Eye (tissue), 1 donor: ENCODE data around the gene WASF3.

Source experiments
- DNase-seq: peaks from one replicate; pipeline ENCODE4 v3.0.0-alpha.2; 2015

Gene WASF3

GRCh38 chr13:26548205-26548765 is 9.2 kb upstream of the WASF3 start:
- DNase-seq: no peak

DNA sequence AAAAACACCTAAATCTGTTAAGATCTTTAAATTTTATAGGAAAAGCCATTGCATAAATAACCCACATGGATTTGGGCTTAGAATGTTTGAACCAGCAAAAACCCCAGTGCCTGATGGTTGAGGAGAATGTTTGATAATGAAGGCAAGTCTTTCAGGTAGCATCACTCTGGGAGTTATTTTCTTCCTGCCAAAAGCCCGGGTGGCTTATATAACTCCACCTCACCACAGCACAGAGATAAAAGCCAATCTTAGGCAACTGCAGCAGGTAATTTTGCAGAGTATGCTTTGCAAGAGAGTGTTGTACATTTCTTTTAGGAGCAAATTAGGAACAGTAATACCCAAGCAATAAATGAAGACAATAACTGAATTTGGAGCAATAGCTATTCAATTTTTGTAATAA is 7.8 kb upstream of the WASF3 start:
- no peak for DNase-seq

DNA sequence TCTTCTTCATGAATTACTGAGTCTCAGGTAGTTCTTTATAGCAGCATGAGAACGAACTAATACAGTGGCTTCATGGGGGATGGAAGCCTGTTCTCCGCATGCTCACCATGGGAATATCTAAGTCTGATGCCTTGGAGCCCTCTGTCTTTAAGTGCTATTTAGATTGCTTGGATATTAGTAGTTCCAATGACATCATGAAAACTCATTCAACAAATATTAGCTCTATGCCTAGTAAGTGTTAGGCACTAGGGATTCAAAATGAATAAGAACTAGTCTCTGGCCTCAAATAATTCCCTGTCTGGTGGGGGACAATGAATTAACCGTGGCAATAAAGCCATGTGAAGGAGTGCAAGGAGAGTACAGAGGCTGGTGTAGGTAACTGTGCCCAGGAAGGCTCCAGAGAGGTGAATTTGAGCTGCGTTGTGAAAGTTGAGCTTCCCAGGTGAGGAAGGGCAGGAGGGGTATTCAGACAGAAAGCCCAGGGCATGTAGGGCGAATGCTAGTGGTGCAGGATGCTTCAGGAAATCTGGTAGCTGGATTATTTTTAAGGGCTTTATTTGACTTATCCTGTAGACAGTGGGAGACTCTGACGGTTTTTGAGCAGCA is 6.1 kb upstream of the WASF3 start:
- no peak for DNase-seq

DNA sequence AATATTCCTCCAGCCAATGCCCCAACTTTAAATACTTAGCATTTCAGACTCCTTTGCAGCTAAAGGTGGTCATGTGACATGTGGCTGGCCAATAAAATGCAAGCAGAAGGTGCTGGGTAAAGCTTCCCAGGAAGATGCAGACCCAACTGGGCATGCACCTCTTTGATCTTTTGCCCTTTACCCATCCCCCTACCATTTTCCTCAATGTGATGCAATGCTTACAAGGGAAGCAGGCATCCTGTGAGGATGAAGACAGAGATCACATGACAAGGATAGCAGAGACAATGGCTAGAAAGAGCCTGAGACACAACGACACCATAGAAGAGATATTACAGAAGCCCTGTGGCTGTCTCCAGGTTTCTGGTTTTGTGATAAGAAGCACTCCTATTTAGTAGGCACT is 2.1 kb upstream of the WASF3 start:
- no peak for DNase-seq

DNA sequence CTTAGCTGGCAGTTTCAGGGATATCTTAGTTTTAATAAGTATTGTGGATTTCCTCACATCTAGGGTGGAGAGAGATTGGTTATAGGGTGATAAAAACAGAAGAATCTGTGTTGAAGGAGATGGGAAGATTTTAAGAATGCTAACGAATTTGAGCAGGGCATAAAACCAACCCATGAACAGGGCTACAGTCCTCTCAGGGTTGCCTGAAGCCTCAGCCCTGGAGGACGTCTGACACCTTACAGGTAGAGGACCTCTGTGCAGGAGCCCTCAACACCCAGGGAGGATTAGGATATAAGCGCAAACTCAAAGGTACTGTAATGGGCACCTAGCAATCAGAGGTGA is 461 bp upstream of the WASF3 start:
- no peak for DNase-seq

DNA sequence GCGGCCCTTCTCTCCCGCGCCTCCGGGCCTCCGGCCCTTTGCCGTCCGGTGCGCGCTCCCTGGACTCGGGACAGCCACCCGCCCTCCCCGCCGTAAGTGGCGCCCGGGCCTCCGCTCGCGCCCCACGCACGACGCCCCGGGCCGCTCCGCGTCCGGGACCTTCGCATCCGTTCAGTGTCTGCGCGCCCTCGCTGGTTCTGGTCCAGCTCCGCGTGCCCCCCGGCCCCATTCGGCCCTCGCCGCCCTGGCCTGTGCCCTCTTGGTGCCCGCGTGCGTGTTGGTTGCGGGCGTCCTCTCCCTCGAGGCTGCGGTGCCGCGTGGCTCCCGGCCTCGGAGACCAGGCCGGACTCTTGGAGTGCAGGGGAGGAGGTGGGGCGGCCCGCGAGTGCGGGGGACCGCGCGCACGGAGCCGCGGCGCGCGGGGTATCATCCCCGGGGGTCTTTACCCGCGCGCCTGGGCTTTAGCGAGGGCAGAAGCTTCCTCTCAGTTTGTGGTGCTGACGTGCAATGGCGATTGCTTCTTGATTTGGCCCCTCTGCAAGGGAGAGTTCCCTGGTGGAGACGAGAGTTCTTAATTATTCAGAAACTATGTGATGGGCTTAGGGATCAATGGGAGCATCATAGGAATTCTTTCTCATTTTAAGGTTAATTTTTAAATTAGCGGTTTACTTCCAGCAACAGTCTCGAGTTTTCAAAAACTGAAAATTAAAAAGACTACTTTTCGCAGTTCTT is 757 bp downstream of the WASF3 start:
- DNase-seq: peak; percentile 76

DNA sequence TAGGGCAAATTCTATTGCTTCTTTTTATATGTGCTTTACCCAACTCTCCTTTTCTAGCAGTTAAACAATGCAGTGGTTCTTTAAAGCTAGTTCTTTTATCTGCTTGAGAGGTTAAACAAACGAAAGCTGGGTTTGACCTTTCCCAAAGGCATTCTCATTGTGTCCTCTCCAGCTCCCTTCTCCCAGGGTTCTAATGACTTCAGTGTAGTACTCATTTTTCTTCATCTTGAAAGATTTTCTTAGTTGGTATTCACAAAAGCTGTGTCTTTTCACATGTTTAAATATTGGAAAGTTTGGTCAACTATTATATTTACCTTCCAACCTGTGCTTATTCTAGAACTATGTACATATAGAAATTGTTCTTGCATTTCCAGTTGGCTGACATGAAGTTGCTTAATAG is 1.5 kb downstream of the WASF3 start:
- DNase-seq: peak; percentile 39

GRCh38 chr13:26560456-26560855 is 3.0 kb downstream of the WASF3 start:
- DNase-seq: no peak

- DNase-seq: no peak
These were observed 3.6 kb downstream of the WASF3 start for GRCh38 chr13:26561067-26561466.

DNA sequence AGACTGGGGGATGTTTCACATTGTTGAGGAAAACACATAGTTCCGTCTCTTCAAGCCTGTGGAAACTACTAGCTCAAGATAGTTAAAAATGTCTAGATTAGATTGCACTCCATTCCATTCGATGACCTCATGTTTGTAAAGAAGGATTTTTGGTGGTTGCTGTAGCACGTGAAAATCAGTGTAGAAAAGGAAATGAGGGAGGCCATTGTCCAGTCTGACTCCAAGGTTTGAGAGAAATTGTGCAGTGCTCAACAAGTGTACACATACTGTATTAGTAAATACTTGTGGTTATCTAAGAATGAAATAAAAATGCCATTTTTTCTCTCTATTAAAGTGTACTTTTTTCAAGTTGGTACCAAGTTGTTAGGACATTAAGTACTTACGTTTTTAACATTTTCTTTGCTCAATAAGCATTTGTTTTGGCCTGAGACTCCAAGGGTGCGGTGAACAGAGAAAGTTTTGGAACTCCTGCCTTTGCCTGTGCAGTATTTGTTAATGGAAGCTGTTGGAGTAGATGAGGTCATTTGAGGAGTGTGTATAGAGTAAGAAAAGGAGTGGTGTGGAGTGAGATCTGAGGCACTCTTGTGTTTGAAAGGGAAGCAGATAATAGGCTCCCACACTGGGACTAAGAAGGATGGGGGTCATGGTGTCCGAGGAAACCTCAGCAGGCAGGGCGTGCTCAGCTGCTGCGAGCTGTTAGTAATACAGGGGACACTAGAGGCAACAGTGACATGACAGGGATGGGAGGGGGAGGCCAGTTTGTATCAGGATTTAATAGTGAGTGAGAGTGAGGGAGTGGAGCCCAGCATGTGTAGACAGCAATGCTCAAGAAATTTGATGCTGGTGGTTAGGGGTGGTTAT is 4.4 kb downstream of the WASF3 start:
- DNase-seq: peak; percentile 62

DNA sequence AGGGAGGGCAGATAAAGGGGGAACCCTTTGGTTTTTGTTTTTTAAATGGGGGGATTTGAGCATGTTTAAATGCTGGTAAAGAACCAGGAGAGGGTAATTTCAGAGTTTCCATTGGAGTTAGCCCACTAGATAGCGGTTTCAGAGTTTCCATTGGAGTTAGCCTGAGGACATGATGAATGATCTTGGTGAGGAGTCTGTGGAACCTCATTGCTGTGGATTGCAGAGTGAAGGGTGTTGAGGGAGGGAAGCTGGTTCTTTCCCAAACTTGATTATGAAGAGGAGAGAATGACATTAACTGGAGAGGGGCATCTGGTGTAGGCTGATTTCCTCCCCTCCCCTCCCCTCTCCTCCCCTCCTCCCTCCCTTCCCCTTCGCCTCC is 5.0 kb downstream of the WASF3 start:
- no peak for DNase-seq

- no peak for DNase-seq
These were observed 6.2 kb downstream of the WASF3 start for GRCh38 chr13:26563713-26564112.

GRCh38 chr13:26568132-26568815 is 10.8 kb downstream of the WASF3 start:
- DNase-seq: no peak

DNA sequence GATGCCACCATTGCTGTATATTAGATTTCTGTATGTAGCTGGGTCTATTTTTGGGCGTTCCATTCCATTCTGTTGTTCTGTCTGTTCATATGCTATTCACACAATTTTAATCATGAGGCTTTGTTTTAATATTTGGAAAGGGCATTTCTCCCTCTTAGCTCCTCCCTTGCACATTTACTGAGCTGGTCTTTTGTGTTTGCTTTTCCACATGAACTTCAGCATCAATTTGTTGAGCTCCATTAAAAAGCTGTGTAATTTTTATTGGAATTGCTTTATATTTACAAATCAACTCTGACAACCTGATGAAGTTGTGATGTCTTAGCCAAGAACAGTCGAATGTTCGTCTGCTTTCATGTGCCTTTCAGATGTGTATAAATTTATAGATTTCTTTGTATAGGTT is 14.0 kb downstream of the WASF3 start:
- no peak for DNase-seq

DNA sequence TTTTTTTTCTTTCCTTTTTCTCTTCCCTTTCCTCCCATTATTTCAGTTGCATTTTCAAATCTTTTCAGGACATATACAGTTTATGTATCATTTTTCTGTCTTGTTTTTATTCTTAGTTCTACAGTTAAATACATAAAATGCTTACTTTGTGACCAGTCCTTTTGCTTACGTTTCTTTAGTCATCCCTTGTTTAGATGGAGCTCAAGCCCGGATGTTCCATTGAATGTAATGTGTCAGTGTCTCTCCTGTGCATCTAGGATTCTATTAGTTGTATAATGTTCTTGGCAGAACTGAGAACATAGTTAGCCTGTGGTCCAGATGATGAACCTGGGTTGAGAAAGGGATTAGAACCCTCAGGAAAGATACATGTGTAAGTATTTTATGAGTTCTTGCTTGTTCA is 17.8 kb downstream of the WASF3 start:
- no peak for DNase-seq

DNA sequence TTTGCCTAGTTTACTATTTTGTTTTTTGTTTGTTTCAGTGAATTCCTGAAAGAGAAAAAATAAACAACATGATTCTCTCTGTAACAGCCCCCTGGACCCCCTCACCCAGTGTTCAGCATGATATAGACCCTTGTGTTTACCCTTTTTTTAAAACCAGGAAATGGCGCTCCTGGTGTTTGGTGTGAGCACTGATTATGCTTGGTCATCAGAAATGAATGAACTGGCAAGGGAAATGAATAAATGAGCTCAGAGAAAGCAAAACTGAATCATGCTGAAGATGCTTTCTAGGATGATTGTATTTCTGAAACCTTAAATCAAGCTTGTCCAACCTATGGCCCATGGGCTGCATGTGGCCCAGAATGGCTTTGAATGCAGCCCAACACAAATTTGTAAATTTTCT is 22.1 kb downstream of the WASF3 start:
- no peak for DNase-seq

GRCh38 chr13:26583662-26584061 is 26.2 kb downstream of the WASF3 start:
- DNase-seq: no peak

DNA sequence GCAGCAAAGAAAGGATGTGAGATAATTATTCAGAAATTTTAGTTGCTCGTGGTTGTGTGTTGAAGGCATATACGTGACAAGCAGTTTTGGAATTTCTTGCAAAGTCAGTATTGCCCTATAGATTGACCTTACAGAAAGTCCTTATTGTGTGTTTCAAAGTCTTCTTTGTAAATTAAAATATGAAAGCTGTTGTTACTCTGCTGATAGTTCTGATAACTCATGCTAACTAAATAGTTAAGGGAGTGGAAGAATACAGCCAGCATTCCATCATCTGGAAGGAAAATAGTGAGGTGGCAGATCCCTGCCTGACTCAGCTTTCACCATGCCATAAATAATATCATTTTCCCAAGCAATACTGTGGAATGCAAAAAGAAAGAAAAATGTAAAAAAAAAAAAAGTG is 27.2 kb downstream of the WASF3 start:
- DNase-seq: no peak

DNA sequence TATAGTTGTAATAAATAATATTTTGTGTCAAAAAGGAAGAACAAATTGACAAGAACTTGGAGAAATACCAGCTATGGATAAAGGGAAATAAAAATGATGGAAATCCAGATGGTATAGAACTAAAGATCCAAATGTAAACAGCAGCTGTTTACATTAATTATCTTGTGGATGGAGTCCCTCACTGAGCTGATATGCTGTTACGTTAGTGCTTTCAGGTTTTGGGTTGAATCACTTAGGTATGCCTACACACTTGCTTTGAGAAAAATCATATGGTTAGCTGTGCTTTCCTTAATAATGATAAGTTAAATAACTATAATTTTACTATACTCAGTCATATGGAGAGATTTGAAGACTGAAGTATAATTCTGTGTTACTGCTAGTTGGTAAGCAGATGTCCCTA is 27.7 kb downstream of the WASF3 start:
- DNase-seq: no peak

DNA sequence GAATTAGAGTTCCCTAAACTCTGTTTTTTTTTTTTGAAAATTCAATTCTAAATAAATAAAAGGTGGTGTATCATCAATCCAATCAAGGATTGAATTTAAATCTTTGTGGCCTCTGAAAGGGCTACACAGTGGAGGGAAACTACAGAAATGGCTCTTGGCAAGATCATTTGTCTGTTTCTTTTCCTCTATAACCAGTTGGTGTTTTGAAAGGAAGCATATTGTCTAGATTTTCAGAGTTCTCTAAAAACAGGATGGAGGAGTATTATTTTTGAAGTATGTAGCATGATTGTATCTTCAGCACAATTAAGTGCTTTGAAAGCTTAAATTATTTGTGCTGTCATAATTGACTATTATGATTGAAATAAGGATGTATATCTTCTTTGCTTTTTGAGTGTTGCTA is 29.8 kb downstream of the WASF3 start:
- no peak for DNase-seq

- no peak for DNase-seq
These were observed 31.7 kb downstream of the WASF3 start for GRCh38 chr13:26589226-26589625.

GRCh38 chr13:26589754-26590153 is 32.3 kb downstream of the WASF3 start:
- no peak for DNase-seq

DNA sequence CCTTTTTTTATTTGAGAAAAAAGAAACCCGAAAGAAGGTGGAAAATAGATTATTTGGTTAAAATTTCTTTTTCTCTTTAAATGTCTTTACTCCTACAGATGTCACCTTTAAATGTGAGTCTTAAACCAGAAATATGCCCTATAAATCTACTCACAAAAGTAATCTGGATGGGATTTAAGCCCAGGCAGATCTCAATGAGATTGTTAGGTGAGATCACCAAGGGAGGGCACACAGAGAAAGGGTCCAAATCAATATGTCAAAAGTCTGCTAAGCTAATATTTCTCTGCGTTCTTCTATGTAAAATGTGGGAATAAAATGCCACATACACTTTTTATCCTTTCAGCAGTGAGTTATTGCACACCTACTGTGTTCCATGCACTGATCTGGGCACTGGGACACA is 32.9 kb downstream of the WASF3 start:
- no peak for DNase-seq
